GM18873 (cell line): ENCODE results near the gene PIEZO1.

ENCODE experiments used
- ATAC-seq: cut with Tn5 transposase; IDR thresholded peaks from one replicate; pipeline ENCODE4 v1.9.1; 2021; ENCODE audit warnings: mild to moderate bottlenecking, moderate library complexity, moderate number of reproducible peaks; ENCODE audit not compliant: unreplicated experiment, low FRiP score

The PIEZO1 gene

DNA sequence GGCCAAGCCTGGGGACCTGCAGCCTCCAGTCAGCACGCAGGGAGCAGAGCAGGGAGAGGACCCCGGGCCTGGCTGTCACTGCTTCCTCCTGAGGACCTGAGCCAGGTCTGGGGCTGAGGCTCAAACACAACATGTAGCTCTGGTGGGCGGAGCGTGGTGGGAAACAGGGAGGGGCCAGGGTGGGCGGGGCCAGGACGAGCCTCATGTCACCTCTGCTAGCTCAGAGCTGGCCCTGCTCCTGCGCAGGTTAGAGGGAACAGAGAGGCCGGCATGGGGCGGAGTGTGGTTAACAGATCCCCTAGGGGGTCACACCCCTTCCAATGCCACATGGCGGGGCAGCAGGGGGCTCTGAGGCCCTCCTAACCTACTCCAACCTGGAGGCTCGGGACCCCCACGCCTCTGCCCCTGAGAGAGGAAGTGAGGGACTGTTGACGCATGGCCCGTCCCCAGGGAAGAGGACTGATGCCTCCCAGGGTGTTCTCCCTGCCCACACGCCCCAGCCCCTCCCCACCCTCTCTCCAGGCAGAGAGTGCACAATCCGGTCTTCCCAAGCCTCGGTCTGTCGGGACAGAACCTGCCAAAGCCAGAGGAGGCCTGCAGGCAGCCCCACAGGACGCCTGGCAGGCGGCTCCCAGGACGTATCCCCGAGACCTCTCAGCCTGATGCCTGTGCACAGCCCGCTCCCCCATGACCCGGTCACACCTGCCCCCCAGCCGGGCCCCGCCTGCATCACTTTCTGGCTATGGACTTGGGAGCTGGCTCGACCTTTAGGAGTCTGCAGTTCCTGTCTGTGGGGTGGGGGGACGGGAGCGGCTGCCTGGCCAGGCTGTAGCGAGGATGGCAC lies 15.2 kb downstream of the PIEZO1 start:
- ATAC-seq = no peak

DNA sequence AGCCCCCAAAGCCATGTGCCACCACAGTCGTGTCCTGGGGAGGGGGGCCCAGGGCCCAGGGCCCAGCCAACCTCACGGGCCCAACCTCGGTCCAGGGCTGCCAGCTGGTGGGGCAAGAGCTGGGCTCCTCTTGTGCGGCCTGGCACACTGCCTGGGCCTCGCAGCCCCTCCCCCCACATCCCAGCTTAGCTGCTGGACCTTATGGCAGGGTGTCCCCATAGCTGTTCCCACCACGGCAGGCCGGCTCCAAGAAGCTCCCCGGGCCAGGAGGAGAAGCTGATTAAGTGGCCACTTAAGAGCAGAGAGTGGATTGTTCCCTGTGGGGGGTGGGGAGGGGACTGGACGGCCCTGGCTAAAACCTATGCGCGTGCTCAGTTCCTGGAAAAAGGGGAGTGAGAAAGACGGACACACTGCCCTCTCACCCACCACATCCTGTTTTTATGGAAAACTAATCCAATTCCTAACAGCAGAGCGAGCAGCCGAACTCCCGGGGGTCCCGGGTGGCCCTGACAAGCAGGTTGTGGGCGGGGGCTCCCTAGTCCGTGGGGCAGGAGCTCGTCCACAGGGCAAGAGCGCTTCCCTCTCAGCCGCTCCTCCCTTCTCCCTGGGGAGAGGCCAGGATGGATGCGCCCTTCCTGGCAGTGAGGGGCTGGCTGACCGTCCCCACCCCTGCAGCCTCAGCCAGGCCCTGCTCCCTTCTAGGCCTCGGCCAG lies 16.8 kb downstream of the PIEZO1 start:
- ATAC-seq = no peak

DNA sequence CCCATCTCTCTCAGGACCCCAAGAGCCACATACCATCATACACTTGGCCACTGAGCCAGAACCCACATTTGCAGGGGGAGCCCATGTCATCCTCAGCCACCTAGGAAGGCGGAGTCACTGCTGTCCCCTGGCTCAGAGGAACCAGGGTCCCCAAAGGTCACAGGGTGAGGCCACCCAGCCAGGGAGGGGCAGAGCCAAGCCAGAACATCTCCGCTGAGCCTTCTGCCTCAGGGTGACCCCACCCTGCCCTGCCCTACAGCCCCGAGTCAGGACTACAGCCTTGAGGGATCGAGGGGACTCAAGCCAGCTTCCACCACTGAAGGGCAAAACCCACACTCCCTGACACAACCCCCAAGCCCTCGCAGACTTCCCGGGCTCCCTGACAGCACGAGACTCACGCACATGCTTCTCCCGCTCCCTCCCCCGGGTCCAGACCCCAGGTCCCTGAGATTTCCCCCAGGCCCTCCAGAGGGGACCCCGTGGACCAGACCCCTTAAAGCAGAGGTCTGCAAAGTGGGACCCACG lies 17.4 kb downstream of the PIEZO1 start:
- no peak for ATAC-seq

DNA sequence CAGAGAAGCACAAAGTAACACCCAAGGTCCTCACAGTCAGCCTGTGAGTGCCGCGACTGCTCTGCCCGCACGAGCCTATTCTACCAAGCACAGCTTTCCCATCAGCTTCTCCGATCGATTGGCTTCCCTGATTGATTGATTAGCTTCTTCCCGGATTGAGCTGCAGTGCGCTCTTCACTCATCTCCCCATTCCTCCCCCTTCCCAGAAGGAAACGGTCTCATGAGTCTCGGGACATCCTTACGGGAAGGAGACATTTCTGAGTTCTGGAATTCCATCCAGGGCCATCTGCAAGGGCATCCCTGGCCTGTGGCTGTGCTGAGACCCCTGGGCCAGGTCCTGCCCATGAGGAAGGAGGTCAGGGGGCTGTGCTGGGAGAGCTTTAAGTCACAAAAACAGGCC lies 18.0 kb downstream of the PIEZO1 start:
- no peak for ATAC-seq

DNA sequence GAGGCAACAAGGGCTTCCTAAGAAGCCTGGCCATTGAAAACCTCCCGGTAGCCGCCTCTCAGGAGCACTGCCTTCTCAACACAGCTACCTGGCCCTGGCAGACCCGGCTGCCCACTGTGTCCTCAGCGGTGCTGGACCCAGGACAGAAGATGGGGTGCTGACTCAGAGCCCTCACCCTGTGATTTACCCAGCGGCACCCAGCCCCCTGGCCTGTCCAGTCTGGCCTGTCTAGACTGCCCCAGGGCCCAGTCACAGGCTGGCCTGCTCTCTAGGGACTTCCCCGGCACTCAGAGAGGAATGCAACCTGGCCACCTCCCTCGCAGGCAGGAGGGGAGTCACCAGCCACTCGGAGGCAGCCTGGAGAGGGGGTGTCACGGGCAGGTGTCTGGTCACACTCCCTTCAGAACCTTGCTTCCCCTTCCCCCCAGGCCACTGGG lies 20.1 kb downstream of the PIEZO1 start:
- no peak for ATAC-seq

DNA sequence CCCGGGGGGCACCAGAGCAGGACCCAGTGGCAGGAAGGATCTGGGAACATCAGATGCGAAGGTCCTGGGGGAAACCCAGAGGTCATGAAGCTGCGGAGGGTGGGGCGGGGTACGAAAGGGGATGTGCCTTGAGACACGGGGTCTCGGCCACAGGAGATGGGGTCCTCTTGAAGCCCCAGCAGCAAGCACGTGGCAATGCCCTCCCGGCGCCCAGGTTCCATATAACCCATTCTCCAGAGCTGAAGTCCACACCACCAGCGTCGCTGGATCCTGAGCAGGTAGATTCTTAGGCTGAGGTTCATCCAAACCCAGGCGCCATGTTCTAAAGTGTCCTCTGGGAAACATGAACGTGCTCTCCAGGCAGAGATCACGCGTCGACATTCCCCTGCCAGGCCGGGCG lies 20.9 kb downstream of the PIEZO1 start:
- no peak for ATAC-seq

DNA sequence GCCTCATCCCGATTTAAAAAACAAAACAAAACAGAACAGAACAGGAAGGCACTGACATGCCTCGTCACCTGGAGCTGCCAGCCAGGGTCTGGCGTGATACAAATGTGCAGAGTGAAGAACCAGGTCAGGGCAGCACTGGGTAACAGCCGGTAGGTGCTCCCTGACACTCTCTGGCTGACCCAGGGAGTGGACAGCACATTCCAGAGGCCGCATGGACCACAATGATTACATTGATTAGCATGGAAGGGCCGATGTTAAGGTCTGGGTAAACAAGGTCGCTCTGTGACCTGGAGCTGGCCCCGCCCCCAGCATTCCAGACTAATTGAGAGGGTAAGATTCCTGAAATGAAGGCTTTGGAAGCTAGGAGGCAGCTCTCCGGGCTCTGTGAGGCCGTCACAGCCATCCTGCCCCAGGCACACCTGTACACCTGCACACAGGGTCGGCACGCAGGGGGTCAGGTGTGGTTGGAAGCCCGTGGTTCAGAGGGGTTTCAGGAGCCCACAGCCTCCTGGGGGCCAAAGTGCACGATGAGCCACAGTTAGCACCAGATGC lies 21.4 kb downstream of the PIEZO1 start:
- ATAC-seq = no peak

DNA sequence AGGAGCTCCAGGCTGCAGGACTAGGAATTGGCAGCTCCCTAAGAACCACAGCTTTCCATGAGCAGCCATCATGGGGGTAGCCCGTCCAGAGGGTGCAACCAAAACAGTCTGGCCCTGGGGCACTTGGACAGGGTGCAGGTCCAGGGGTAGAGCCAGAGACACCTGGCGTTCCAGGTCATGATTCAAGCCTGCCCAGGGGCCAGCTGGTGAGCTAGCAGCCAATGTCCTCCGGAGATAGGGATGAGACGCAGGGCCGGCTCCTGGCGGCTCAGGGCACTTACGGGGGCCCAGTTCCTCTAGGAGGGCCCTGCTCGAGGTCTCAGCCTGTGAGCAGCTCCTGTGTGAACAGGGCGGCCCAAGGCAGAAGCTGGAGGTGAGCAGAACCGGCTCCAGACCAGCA lies 22.1 kb downstream of the PIEZO1 start:
- ATAC-seq = no peak

DNA sequence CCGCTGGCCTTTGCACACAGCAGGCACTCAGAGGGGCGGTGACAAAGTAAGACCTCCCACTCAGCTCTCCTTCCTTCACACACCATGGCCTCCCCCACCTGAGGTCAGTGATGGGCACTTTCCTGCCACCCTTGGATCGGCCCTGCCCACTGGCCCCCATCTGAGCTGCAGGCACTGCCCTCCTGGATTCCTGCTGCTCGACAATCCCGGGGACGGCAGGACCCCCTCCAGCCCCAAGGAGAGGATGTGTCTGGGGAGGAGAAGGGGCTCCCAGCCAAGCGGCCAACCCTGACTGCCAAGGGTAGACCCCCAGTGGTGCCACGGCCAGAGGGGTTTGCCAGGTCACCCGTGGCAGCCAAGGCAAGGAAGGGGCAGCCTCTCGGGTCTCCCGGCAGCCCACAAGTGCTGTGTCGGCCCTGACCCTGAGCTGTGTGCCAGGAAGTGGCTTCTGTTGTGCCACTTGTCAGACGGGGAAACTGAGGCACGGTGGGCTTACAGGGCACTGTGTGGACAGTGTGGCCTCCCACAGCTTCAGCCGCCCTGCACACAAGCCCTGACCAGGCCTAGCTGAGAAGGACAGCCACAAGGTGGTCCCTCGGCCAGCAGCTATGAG lies 22.7 kb downstream of the PIEZO1 start:
- ATAC-seq = no peak

DNA sequence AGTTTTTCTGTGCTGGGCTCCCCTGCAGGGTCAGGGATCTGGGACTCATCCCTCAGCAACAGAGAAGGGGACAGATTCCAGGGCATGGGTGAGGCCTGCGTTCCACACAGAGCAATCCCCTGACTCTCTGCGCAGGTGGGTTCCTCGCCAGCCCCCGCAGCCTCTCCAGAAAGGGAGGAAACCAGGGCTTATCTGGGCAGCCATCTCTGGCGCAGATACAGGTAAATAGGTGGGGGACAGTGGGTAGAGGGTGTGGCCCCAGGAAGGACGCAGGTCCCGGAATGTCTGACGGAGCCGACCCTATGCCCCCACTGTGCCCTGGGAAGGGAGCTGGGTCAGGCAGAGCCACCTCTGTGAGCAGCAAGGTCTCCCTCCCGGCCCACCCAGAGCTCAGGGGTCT lies 23.2 kb downstream of the PIEZO1 start:
- no peak for ATAC-seq

DNA sequence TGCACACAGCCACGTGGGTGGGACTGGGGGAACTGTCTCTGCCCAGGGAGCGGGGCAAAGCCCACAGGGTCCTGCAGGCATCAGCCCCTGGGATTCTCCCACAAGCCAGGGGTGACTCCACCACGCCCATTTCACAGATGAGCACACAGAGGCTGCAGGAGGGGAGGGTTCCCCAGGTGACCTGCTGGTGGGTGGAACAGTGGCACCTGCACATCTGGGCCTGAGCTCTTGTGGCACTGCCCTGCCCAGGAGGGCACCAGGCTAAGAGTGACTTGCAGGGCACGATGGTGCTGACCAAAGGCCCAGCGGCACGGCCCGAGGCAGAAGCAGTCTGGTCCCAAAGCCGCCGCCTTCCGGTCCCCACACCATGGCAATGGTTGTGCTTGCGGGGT lies 23.9 kb downstream of the PIEZO1 start:
- ATAC-seq = no peak

DNA sequence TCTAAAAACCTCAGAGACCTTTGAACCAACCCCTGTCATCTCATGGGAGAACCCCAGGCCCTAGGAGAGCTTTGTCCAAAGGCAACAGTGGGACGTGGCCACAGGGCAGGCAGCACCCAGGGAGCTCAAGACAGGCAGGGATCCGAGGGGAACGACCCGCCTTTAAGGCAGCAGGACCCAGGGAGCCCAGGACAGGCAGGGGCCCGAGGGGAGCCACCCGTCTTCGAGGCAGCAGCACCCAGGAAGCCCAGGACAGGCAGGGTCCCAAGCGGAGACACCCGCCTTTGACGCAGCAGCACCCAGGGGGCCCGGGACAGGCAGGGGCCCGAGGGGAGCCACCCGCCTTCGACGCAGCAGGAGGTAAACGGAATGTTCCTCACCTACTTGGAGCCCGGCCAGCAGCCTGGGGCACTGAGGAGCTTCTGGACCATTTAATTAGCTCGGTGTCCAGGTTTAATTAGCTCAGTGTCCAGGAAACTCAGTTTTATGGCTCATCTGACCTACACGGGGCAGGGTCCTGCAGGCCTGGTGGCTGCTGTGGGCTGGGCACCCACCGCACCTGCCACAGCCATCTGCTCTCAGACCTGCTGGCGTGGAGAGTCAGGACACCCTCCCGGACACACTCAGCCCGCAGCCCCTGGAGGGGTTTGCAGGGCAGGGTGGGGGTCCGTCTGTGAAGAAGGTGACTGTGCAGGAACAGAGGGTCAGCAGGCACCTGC lies 24.4 kb downstream of the PIEZO1 start:
- ATAC-seq = no peak

DNA sequence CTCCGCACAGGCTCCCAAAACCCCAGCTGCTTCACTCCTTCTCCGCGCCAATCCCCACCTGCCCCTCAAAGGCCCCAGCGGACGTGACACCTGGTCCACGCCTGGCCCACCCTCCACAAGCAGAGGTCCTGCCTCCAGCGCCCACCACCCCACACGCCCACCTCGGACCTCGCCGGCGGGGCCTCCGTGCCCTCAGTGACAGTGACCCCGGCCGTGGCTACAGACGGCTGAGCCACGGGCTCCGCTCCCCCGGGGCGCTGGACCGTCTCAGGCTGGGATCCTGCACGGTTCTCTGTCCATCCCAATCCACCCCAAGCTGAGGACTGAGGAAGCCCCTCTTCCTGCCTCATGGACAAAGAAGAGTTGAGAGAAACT lies 25.1 kb downstream of the PIEZO1 start:
- no peak for ATAC-seq

DNA sequence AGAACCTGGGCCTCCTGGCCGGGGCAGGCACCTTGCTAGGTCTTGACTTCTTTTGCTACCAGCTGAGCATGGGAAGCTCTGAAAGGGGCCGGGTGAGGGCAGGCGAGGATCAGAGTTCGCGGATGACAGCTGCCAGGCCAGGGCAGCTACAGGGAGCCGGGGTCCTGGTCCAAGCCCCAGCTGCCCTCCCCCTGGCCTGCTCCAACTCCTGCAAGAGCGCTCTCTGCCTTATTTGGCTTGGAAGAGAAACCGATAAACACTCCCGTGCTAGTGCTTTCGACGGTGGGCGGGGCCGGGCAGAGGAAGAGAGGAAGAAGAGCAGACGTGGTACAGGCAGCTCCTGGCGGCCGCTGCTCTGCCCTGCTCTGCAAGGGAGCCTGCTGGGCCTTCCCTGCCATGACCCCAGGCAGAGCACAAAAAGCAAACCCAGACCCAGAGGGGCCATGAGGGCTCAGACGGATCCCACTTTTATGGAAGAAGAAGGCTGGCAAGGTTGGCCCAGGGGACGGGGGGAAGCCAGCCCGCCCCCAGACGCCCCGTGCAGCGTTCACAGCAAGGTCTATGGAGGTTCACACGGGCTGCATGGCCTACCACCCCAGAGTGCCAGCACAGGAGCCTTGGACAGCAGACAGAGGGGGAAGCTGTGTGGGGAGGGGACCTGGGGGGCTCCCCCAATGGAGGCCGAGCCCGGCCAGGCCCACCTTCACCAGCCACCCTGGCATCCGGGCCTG lies 25.6 kb downstream of the PIEZO1 start:
- ATAC-seq = no peak

DNA sequence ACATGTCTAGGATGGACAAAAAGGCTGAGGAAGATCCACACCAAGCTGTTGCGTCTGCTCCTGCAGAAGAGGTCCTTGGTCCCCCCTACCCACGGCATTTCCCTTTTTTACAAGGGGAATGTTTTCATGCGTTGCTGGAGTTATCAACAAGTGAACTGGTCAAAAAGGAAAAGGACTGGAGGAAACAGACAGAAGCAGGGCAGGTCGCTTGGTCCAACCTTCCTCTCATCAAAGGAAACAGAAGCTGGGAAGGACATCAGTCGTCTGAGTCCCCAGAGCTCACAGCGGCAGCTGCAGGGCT lies 26.1 kb downstream of the PIEZO1 start:
- no peak for ATAC-seq

DNA sequence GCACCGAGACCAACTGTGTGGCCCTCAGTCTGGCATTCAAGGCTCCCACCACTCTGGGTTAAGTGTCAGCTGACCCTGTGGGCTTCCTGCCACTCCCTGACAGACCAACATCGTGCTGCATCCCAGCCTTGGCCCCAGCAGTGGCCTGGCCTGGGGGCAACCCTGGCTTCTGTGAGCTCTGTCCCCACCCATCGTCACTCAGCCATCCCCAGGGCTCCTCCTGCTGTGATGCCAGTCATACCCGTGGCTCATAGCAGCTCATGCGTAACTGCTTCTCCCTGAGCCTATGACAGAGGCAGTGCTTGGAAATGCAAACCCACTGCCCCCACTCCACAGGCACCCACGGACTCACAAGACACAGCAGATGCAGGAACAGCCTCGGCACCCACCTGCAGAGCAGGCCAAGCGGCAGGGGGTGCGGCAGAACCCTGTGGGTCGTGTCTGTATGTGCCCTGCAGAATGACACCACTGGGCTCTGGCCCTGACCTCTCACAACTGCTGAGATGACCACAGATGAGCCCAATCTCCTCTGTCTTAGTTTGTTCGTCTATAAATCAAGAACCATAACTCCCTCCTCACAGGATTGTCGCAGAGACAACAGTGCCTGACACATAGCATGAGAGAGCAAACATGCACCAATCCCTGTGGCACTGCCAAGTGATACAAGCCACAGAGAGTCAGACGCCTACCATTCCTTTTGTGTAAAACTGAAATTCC lies 26.6 kb downstream of the PIEZO1 start:
- no peak for ATAC-seq

DNA sequence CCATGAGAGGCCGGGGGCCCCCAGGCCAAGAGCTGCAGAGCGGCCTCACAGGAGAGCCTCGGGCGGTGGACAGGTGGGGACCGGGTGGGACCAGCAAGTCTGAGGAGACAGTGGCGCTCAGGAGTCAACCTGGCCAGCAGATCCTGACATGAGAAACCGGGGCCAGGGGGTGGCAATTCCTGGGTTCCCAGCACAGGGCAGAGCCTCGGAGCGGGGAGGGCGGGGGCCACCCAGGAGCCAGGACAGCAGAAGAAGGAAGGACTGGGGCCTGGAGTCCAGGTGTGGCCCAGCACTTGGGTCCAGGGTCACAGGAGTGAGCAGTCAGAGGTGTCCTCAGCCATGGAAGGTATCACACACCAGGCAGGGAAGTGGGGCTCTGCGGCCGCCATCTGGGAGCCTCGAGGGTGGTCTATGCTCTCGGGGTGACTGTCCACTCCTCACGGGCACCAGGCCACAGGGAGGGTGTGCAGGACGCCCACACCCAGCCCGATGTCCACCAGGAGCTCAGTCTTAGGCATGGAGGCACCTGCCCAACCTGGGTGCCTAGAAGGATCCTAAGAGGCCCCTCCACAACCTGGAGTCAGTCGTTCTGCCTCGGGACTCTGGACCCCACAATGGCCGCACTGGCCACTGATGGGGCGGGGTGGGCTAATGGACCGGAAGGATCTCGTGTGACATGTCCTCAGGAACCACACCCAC lies 29.1 kb downstream of the PIEZO1 start:
- no peak for ATAC-seq

DNA sequence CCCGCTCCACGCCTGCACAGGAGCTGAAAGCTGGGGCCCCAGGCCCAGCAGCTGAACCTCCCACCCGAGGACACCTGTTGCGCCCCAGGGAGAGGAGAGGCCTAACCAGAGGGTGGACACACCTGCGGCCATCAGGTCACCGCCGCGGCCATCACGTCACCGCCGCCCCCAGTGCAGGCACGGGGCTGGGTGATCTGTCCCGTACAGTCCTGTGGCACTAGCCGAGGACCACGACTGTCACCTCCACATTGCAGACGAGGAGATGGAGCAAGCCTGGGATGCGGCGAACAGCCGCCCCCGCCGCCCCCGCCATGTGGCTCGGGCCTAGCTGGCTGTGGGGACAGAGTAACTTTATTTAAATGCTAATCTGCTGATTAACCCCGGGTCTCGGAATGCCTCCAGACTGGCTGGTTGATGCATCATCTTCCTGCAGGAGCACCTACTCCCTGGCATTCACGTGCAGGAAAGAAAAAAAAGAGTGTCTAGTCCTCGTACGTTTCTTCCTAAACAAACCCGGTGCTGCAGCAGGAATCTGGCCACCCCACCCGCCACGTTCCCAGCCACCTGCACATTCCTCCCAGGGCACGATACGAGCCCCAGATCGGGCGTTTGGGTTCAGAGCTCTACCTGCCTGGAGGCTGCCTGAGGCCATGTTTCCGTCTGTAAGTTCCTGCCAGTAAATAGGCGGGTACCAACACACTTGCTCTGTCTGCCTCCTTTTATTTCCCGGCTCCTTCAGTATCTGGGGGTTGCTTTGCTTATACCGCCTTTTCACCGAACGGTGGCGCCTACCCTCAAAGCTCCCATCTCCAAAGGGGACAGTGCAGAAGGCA lies 29.9 kb downstream of the PIEZO1 start:
- no peak for ATAC-seq
